ENCODE data around the gene GLTPD2.

GLTPD2 gene

DNA sequence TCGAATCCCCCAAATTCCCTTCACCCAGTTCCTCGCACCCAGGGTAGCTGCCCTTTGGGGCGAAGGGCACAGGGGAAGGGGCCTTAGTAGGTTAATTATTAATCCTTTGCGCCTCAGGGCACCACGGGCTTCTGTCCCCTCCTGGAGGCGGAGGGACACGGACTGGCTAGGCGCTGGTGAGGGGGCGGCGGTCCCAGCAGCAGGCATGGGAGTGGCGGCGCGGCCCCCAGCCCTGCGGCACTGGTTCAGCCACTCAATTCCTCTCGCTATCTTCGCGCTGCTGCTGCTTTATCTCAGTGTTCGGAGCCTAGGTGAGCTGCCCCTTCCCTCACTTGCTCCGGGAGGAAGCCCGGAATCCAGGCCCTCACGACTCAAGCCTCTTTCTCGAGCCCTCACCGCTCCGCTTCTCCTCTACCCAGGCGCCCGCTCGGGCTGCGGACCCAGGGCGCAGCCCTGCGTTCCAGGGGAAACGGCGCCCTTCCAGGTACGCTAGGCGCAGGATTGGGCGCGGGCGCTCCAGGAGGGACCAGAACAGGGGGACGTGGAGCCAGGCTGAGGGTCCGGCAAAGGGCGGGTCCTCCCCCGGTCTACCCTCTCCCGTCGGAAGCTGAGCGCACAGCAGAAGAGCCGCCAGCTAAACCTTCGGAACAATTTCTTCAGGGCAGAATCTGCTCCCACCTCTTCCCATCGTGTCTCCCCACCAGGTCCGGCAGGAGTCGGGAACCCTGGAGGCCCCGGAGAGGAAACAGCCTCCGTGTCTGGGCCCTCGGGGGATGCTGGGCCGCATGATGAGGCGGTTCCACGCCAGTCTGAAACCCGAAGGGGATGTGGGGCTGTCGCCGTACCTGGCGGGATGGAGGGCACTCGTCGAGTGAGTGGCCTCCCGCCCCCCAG is at the start of gene GLTPD2:
Gene GLTPD2, plus strand, starts transcription at position 158 of the 894 bp plus-strand sequence. Its CDS starts 48 bp downstream, at position 206.
- DNase-seq (no peak), ATAC-seq (no peak)

DNA sequence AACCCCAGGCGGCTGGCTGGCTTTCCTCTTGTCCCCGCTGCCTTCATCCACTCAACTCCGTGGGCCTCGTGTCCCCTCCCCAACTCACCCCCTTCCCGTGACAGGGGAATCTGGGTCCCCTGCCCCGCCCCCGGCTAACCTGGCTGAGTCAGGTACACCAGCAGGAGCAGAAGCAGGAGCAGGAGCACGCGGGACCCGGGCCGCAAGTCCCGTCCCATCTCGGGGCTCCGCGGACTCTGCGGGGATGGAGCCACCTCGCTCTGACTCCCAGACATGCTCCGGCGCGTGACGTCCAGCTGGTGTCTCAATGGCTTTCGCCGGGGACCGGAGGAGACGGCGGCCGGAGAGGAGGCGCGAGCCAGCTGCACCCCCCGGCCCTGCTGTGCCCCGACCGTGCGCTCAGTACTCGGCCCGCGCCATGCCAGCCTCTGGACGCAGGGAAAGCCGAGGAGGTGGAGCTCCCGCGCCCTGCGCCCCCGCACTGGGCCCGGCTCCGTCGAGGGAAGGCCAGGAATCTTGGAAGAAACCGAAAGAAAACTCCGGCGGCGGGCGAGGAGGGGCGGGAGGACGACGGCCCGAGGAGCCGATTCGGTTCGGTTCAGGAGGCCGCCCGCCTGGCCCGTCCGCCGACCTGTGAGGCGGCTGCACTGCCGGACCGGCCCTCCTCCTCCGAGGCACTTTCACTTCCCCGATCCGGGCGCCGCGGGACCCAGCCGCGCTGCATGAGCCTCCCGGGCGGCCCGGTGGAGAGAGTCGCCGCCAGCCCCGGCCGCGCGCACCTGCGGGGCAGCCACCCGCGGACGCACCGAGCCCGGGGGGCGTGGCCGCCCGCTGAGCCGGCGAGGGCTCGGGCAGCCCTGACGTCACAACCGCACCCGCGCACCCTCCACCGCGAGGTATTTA is 49.4 kb upstream of the GLTPD2 start, which contains the start of the genes CXCL16 and ZMYND15:
Gene CXCL16, minus strand, starts transcription at position 807 of the 903 bp plus-strand sequence. Its CDS starts 589 bp downstream, at position 218.
Gene ZMYND15, plus strand, starts transcription at position 712 of the 903 bp plus-strand sequence. CDS start 716 bp downstream, outside the sequence.
- DNase-seq, result peak; percentile 58
- ATAC-seq, result peak; percentile 30

DNA sequence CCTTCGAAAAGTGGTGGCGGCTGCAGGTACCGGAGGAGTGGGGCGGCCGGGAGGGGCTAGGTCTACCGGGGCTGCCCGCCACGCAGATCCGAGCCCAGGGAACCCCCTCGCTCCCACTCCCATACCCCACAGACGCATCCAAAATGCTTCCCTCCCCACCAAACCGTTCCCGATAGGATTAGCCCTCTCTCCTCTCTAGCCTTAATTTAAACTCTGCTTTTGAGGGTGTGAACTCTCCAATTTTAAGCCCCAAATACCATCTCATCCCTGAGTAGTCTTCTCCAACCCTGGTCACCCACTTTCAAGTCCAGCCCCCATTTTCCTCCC is 48.8 kb upstream of the GLTPD2 start:
- ATAC-seq (no peak), DNase-seq (no peak)

DNA sequence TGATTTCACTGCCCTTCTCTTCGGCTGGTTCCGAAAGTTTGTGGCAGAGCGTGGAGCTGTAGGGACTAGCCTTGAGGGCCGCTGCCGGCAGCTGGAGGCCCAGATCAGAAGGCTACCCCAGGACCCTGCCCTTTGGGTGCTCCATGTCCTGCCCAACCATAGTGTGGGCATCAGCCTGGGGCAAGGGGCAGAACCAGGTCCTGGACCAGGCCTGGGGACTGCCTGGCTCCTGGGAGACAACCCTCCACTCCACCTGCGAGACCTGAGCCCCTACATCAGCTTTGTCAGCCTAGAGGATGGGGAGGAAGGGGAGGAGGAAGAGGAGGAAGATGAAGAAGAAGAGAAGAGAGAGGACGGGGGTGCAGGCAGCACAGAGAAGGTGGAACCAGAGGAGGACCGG is 48.2 kb upstream of the GLTPD2 start:
- ATAC-seq, result no peak
- DNase-seq, result no peak

DNA sequence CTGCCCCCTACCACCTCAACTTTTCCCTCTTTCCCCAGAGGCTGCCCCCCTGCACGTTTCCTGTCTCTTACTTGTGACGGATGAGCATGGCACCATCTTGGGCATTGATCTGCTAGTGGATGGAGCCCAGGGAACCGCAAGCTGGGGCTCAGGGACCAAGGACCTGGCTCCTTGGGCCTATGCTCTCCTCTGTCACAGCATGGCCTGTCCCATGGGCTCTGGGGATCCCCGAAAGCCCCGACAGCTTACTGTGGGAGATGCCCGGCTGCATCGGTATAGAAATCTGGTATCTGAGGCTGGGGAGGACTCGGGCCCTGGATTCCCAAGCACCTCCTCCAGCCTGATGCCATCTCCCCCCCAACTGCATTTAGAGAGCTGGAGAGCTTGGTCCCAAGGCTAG is 47.2 kb upstream of the GLTPD2 start:
- no peak for ATAC-seq
- no peak for DNase-seq

DNA sequence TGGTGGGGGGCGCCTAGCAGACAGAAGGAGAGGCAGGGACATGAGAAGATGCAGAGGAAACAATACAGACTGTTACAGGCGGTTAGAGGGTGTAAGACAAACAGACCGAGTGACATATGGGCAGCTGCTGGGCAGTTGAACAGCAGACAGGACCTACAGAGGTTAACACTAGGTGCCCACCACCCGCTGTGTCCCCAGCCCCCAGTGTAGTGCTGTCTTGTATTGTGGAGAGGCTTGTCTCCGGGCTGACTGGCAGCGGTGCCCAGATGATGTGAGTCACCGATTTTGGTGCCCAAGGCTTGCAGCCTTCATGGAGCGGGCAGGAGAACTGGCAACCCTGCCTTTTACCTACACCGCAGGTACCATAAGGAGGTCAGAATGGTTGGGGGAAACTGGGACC is 46.6 kb upstream of the GLTPD2 start:
- DNase-seq (no peak), ATAC-seq (no peak)

DNA sequence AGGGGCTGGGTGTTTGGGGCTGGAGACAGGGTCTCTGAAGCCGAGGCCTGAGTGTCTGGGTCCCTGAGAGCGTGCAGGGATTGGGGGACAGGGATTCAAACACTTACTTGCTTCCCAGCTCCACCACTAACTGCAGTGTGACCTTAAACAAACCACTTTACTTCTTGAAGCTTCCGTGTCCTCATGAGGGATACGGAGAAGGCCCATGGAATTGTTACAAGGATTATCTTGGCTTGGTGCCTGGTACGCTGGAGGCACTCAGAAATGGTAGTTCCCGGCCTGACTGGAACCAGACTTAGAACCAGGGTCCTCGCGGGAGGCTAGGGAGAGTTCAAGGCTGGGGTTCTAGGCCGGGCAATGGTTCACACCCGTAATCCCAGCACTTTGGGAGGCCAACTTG is 46.1 kb upstream of the GLTPD2 start:
- no peak for DNase-seq
- ATAC-seq, result no peak

DNA sequence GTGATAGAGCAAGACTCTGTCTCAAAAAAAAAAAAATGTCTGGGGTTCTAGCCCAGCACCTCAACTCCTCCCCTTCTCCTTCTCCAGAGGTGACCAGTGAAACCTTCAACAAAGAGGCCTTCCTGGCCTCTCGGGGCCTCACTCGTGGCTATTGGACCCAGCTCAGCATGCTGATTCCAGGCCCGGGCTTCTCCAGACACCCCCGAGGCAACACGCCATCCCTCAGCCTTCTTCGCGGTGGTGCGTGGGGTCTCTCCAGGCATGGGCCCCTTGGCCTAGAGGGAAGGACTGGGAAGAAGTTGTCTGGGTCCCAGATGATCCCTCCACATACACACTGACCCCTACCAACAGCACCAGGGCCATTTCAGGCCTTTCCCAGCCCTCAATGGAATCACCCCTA is 45.5 kb upstream of the GLTPD2 start:
- DNase-seq (no peak), ATAC-seq (no peak)

DNA sequence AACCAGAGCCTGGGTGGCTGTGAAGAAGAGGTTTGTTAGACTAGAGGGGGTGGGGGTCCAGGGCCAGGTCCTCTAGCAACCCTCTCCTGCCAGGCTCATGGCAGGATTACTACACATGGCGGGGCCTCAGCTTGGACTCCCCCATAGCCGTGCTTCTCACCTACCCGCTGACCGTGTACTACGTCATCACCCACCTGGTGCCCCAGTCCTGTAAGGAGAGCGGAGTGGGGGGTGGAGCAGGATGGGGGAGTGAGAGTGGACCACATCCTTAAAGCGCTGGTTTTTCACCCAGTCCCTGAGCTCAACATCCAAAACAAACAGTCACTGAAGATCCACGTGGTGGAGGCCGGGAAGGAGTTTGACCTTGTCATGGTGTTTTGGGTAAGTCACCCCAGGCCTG is 44.9 kb upstream of the GLTPD2 start:
- DNase-seq, result no peak
- ATAC-seq, result no peak

DNA sequence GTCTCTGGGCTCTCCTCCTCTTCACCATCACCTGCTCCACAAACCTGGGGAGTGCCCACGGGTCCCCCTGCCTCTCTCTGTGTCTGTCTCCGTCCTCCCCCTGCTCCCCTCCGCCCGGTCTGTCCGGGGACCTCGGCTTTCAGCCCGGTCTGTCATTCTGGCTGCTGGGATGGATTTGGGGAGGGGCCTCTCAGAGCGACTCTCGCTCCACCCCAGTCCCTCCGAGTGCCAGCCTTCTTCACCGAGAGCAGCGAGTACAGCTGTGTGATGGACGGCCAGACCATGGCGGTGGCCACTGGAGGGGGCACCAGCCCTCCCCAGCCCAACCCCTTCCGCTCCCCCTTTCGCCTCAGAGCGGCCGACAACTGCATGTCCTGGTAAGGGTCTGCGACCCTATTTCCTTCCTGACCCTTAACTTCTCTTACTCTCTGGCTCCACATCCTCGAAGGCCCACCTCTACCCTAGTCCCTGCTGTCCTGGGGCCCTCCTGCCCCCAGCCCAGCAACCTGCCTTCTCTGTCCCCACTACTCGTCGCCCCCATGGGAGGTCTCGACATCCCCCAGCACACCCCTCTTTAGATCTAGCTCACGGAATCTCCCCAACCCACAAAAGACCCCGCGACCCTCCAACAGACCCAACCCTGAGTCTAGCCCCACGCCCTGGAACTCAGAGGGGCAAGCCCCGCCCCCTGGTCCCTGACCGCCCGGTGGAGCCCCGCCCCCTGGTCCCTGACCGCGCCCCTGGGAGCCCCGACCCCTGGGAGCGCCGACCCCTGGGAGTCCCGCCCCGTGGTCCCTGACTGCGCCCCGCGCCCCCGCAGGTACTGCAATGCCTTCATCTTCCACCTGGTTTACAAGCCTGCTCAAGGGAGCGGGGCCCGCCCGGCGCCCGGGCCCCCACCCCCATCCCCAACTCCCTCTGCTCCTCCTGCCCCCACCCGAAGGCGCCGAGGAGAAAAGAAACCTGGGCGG is 43.5 kb upstream of the GLTPD2 start:
- DNase-seq (no peak), ATAC-seq (no peak)

DNA sequence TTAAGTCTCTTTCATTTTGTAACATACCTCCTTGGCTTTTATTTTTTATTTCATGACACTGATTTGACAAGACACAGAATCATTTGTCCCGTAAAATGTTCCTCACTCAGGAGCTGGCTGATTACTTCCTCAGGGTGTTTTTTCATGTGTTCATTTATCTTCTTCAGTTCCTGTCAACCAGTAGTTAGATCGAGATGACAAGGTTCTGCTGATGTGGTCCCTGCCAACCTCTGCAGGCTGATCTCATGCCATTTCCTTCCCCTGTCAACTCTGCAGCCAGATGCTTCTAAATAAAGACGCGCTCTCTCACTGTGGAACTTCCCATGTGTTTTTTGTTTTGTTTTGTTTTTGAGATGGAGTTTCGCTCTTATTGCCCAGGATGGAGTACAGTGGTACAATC is 40.9 kb upstream of the GLTPD2 start:
- DNase-seq, result no peak
- peak; percentile 34 for ATAC-seq

DNA sequence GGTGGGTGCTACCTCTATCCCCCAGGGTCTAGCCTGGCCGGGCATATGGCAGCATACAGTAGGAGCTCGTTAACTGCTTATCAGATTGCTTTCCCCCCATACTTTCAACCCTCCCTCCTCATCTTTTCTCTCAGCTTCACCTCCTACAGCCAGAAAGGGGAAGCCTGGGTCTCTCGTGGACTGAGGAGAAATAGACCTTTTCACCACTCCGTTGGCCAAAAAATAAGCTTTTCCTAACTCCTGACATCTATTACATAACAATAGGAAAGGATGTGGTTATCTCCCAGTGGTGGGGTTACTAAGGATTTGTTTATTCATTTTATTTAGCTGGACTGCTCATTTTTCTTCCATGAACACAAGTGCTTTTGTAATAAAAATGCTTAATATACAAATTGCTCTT is 40.1 kb upstream of the GLTPD2 start:
- ATAC-seq, result no peak
- DNase-seq, result no peak

DNA sequence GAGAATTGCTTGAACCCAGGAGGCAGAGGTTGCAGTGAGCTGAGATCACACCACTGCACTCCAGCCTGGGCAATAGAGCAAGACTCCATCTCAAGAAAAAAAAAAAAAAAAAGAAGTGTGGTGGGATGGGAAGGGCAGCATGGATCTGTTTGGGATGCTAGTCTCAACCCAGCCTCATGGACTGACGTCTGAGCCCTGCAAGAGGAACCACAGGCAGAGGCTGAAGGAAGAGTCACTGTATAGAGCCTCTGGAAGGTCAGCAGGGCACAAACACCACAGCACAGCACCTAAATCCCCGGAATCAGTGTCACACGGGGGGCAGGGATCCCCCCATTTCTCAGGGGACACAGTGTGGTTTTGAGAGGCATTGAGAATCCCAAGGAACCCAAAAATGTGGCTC is 38.2 kb upstream of the GLTPD2 start:
- ATAC-seq (no peak), DNase-seq (no peak)

DNA sequence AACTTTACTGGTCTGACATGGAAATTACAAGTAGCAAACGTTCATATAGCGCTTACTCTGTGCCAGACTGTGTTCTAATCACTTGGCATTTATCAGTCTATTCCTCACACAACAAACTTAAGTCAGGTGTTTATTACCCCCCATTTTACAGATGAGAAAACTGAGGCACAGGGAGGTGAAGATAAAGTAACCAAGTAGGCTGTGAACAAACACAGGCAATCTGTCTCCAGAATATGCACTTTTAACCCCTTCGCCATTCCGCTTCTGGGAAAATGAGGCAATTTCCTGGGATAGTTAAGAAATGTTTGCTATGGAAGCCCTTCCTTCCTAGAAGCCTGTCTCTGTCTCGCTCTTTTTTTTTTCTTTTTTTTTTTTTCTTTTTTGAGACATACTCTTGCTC is 36.8 kb upstream of the GLTPD2 start:
- DNase-seq (no peak), ATAC-seq (no peak)

DNA sequence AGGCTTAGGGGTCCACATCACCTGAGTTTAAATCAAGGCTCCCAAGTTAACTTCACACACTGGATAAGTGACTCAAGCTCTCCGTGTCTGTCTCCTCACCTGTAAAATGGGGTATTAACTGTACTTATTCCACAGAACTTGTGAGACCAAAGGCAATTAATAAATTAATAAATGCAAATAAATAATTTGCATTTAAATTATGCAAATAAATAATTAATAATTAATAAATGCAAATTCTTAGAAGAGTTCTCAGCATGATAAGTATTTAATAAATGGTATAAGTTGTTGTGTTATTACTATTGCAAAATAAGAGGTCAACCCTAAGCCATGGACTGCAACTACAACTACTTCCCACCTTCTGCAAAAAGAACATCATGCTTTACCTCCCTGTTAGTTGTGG is 35.4 kb upstream of the GLTPD2 start:
- ATAC-seq (no peak), DNase-seq (no peak)

DNA sequence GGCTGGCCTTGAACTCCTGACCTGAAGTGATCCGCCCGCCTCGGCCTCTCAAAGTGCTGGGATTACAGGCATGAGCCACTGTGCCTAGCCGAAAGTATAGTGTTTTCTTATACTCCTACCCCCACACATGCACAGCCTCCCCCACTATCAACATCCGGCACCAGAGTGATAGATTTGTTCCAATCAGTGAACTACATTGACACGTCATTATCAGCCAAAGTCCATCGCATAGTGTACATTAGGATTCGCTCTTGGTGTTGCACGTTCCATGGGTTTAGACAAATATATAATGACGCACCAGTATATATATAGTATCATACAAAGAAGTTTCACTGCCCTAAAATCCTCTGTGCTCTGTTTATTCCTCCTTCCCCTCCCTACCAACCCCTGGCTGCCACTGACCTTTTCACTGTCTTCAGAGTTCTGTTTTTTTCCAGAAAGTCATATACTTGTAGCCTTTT is 29.0 kb upstream of the GLTPD2 start:
- DNase-seq, result no peak
- ATAC-seq, result no peak

DNA sequence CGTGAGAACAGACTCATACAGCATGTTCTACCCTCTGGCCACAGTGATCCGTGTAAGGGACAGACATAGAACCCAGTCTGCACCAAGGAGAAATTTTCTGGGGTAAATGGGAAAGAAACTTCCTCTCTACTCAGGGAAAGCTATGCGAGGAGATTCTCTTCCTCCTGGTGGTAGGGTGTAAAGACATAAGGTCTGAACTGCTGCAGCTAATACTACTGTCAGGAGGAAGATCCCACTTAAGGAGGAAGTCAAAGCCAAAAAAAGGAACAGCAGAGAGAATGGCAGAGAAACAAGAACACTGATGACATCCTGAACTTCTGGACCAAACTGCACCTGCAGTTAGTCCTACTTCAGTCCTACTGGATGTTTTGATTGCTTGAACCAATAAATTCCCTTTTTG is 24.2 kb upstream of the GLTPD2 start:
- no peak for ATAC-seq
- DNase-seq, result no peak

DNA sequence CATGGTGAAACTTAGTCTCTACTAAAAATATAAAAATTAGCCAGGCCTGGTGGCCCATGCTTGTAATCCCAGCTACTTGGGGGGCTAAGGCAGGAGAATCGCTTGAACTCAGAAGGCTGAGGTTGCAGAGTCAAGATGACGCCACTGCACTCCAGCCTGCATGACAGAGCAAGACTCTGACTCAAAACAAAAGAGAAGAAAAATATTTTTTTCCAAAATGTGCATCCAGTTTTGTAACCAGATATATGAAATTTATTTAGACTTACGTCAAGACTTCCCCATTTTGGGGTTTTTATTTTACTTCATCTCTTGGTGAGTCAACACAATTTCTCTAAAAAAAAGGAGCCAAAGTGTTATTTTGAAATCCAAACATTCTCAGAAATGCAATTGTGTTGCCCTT is 22.6 kb upstream of the GLTPD2 start:
- ATAC-seq, result no peak
- DNase-seq, result no peak

DNA sequence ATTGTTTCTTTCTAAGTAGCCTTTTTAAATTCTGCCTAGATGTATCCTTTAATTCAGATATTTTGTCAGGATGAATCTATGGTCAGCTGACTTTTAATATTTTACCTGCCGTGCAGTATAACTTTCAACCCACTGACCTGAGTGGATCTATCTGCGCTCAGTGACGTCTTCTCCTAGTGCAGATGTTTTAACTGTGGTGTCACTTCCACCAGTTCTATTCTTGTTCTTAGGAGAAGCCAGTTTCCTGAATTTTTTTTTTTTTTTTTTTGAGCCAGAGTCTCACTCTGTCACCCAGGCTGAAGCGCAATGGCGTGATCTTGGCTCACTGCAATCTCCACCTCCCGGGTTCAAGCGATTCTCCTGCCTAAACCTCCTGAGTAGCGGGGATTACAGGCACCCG is 22.0 kb upstream of the GLTPD2 start:
- ATAC-seq (no peak), DNase-seq (no peak)

DNA sequence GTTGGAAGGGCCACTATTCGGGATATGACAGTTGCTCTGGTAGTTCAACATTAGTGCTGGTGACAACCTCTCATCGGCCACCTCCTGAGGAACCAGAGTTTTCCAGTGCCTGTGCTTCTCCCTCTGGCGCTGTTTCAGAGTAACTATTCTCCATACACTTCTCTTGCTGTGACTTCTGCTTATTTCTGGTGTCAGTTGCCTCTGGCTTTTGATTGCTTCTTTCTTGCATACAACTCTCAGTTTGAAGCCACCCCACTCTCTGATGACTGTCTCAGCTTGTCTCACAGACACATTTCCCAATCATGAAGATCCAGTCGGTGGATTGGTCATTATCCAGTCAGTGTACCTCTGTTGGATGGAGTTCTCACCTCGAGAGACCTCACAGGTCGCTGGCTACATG is 20.5 kb upstream of the GLTPD2 start:
- no peak for ATAC-seq

DNA sequence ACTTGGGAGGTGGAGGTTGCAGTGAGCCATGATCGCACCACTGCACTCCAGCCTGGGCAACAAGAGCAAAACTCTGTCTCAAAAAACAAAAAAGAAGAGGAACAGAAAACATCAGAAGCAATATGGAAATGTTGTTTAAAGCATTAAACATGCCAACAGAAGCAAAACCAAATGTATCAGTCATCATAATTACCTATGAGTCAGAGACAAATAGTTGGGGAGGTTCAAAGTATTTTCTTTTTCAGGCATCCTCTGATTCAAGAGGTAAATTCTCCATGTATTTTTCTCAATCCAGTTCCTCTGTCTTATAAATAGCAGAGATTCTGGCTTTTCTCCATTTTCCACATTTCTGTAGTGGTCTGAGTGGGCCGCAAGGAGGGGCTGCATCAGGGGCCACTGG is 19.1 kb upstream of the GLTPD2 start:
- no peak for DNase-seq
- no peak for ATAC-seq

More for the DNA sequence above, 20.5 kb upstream of the GLTPD2 start:
- DNase-seq, result no peak
